ENCODE measurements around the gene ZNF595. TPM values are rescaled to one million over a fixed set of nuclear protein-coding genes. Genes with fewer than 3 reads are reported as not detected.
A peak's percentile ranks its signal among the peaks of the same experiment; 100 is the strongest.
"Not testable (repeated sequence)": the region's sequence is repeated elsewhere in the genome, so short reads cannot be mapped to it uniquely, and the experiment has no call there.

The ZNF595 gene
- total RNA-seq, 1 donor from 2014 or later = 52.3 TPM

DNA sequence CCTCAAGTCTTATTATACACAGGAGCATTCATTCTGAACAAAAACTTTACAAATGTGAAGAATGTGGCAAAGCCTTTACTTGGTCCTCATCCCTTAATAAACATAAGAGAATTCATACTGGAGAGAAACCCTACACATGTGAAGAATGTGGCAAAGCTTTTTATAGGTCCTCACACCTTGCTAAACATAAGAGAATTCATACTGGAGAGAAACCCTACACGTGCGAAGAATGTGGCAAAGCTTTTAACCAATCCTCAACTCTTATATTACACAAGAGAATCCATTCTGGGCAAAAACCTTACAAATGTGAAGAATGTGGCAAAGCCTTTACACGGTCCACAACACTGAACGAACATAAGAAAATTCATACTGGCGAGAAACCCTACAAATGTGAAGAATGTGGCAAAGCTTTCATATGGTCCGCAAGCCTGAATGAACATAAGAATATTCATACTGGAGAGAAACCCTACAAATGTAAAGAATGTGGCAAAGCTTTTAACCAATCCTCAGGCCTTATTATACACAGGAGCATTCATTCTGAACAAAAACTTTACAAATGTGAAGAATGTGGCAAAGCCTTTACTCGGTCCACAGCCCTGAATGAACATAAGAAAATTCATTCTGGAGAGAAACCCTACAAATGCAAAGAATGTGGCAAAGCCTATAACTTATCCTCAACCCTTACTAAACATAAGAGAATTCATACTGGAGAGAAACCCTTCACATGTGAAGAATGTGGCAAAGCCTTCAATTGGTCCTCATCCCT, 33.6 kb downstream of the ZNF595 start:
- not testable (repeated sequence) for DNase-seq

DNA sequence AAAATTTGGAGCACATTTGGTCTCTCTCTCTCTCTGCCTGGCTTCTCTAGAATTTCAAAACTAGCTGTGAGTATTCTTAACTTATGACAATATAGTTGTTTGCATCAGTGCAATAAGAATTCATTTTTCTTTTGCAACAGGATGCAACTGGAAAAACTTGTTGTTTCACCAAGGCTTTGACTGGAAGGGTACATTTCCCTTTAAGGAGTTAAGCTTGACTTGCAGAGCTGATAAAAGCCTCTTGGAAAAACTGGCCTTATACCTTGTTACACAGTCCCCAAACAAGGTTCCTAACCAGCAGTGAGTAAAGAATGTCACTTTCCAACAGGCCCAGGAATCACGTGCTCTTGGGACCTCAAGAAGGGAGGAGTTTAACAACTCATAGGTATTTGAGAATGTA, 45.3 kb downstream of the ZNF595 start:
- no peak for DNase-seq

DNA sequence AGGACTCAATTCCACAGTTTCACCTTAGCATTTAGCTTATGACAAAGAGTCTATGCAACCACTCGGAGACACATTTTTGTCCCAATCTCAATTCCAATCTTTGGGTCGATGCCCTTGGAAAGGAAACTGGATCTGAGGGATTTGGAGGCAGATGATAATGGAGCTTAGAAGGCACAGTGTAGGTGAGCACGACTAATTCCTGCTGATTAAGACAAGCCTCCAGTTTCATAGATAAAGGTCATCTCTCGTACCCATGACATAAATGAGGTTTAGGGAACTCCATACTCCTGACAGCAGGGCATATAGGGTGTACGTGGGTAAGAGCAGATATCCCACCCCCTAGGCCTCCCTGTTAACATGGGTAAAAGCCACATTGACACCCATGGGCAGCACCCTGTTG, 46.7 kb downstream of the ZNF595 start:
- DNase-seq = no peak

DNA sequence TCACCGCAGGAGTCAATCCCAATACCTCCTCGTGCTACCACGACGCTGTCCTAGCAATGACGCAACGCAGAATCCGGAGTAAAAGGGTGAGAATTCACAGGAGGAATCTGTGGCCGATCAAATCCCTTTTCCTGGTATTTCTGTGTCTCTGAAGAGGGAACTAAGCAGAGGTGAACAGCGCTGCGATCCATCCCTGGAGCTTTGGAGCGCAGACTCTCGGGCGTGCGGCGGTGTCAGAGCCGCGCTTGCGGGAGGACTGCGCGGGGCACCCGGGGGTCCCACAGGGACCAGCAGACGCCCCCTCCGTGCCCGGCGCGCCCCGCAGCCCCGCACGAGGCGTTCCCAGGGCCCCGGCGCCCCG, 53.9 kb downstream of the ZNF595 start:
- no peak for DNase-seq

DNA sequence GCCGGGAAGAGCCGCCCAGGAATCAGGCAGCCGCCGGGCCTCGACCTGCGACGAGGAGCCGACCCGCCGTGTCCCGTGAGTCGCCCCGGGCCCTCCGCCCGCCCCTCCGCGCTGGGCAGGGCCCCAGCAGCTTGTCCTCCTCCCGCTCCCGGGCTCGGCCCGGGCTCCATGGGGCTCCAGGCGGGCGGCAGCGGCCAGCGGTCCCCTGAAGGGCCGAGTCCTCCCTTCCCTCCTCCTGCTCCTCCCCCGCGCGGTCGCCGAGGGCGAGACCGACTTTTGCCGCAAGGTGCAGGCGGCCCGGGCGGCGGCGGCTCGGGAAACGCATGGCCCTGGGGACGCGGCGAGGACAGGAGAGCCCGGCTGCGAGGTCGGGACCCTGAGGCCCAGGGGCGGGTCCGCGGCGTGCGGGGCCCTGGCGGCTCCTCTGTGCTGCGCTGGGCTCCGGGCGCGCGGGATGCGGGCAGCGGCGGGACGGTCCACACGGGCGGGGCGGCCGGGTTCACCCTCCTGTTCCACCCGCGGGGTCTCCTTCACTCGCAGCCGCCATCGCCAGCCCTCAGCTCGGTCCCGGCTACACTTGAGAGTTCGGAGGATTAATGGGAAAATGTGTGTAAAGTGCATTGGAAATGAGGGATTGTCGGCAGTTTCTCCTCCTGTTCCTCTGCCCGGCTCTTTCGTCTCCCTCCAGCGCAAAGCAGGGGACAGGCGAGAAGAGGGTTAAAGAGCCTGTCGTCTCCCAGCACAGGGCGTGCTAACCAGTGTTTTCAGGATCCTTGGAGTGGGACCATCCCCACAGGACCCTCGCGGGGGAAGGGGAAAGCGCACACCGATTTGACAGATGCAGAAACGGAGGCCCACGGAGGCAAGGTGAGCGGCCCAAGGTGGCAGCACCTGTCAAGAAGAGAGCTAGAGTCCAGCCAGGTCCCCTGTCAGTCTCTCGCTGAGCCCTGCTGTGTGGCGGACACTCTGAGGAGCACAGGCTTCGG, 54.6 kb downstream of the ZNF595 start:
- DNase-seq = no peak

DNA sequence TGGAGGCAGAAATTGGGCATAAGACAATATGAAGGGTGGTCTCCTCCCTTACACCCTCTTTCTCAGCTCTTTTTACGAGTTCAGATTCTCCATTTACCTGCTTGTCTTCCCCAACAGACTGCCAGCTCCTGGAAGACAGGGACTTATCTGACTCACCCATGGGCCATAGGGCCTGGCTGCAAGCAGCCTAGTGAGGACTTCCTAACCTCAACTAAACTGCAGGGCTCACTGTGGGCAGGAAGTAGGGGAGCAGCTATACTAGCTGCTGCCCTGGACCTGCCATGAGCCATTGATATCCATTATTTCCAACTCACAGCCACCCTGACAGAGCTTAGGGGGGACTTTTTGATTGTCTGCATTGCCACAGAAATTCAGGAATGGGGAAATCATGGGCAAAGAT, 59.6 kb downstream of the ZNF595 start:
- DNase-seq = no peak

DNA sequence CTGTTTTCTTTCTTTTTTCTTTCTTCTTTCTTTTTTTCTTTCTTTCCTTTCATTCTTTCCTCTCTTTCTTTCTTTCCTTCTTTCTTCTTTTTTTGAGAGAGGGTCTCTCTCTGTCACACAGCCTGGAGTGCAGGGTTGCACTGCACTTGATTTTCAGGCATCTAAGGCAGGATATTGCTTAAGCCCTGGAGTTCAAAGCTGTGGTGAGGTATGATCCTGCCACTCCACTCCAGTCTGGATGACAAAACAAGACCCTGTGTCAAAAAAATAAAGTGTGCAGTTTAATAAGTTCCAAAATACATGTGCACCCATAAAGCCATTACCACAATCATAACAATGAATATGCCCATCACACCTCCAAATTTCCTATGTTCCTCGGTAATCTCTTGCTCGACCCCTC, 60.6 kb downstream of the ZNF595 start:
- no peak for DNase-seq

DNA sequence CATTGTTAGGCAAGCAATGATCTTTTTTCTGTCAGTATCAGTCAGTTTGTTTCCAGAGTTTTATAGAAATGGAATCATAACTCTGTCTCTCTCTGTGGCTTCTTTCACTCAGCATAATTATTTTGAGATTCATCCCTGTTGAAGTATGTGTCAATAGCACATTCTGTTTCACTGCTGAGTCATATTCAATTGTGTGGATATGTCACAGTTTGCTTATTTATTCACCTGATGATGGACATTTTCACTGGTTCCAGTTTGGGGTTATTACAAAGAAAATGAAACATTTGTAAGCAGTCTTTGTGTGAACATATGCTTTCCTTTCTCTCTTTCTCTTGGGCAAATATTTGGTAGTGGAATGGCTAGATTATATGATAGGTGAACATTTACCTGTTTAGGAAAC, 61.0 kb downstream of the ZNF595 start:
- no peak for DNase-seq

DNA sequence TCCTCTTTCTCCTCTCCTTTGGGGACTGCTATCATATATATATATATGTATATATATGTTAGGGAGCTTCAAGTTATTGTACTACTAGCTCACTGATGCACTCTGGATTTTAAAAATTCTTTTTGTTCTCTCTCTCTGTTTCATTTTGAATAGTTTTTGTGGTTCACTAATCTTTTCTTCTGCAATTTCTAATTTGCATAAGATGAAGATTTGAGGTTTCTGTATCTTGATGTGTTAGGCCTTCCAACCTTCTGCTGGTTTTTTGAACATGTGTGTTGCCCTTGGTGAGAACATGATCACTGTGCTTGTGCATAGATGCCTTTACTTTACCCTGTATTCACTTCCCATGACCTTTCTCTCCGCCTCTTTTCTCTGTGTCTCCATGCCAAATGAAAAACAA, 63.4 kb downstream of the ZNF595 start:
- no peak for DNase-seq

DNA sequence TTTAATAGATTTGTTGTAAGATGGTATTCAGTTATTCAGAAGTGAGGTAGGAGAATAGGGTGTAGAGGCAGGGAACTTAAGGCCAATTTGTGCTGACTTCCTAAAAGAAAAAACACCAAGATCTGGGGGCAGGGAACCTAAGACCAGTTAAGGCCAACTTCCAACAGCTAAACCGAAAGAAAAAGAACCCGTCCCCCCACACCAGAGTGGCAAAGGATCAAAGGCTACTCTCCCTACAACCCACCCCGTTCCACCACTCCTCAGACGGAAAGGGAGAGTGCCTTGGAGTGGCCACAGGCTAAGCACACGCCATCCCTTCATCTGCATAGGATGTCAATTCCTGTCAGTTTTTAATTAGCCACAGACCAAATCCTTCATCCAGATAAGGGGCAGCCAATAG, 67.5 kb downstream of the ZNF595 start:
- no peak for DNase-seq

DNA sequence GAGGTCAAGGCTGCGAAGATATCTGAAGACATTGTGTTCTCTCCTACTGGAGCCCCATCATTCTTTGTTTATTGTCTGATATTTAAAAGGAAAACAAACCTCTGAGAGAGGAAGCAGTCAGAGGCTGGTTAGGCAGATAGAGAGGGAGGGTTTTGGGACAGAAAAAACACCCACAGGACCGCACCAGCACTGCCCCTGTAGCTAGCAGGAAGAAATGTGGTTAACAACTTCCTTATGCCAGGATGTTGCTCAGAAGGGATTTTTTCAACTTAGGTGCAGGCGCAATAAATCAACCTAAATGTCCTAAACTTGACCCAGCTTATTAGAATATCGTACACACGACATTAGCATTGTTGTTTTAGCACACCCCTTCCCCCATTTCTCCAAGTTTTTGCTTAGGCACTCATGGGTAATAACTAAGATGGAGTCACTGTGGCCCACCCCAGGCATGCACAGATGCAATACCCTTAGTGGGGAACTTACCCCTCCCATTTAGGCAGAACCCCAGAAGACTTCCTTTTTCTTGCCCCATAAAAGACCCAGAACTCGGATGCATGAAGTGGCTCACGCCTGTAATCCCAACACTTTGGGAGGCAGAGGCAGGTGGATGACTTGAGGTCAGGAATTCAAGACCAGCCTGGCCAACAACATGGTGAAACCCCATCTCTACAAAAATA, 68.4 kb downstream of the ZNF595 start:
- no peak for DNase-seq

DNA sequence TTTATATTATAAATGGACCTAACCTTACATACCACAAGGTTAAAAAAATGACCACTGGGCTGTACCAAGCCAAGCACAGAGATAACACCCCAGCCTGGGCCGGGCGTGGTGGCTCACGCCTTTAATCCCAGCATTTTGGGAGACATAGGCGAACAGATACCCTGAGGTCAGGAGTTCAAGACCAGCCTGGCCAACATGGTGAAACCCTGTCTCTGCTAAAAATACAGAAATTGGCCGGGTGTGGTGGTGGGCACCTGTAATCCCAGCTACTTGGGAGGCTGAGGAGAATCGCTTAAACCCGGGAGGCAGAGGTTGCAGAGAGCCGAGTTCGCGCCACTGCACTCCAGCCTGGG, 70.8 kb downstream of the ZNF595 start:
- DNase-seq = not testable (repeated sequence)

DNA sequence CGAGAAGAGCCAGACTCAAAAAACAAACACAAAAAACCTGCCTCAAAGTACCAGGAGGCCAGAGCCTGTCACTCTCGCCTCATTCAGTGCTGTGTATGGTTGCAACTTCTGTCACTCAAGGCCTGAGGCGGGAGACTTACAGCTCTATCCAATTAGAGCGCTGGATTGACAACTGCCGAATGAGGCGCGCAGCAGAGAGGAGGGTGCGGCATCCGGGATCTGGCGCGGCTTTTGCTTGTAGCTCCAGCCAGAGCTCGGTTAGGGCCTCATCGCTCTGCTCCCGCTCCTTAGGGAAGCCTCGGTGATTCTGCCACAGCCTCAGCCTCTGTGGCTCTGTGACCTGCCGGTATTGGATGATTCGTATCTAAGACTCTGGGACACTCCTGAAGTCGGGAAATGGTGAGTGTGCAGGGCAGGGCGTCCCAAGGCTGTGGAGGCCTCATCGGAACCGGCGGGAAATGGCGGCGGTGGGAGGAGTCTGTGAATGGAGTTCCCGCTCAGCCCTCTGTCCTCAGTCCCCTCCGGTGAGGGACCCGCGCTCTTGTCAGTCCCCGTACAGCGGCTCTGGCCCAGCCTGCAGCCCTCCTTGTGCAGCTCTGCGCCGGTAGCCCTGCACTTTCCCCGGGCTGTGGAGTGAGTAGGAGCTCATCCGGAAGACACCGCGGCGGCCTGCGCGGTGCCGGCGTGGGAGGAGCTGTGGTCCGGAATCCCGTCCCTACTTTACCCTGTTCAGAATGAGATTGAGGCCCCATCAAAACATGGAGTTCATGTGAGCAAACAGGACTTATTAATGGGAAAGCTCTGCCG, 71.4 kb downstream of the ZNF595 start, which contains the start of gene ZNF718:
Gene ZNF718 (plus strand): TSS at position 227 of the 807 bp plus-strand sequence. CDS start 170 bp downstream, at position 397.
- peak; percentile 95 for DNase-seq

DNA sequence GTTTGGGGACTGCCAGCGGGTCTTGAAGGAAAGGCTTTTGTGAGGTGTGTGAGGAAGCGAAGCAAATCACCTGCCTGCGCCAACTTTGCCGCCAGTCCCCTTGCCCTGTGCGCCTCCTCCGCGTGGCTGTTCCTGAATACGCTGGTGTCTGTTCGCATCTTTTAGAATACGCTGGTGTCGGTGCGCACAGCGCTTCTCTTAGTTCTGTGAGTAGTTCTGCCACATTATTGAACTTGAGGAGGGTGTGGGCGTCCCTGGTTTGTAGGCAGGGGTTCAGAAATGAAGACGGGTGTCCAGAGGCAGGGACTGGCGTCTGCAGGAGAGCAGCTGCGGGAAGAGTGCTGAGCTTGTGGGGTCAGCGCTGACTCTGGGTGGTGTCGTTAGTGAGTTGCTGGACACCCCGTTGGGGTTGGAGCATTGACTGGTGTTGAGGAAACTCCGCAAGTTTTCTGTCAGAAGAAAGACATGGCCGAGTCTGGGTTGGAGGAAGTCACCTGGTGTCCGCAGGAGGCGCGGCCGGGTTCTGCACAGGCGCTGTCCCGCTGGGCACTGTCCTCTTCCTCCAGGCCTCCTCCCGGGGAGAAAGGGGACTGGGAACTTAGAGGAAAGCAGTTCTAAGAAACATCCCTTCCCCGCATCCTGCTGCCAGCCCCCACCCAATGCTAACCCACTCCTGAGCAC, 72.1 kb downstream of the ZNF595 start:
- peak; percentile 7 for DNase-seq

DNA sequence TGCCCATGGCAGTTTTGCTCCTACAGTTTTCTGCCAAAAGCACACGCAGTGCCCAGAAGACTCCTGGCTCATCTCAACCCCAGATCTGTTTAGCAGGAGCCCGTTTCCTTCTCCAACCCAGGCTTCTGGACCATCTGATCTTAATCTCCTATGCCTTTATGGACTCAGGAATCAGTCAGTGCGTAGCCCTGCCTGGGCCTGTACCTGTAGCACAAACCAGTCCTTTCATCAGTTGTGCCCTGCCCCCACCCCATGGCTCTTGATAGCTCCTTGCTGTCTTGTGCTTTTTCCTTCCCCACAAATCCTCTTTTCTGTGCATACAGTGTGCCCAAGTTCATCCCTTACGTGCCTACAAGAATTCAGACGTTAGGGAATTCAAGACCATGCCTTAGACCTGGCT, 72.7 kb downstream of the ZNF595 start:
- no peak for DNase-seq

DNA sequence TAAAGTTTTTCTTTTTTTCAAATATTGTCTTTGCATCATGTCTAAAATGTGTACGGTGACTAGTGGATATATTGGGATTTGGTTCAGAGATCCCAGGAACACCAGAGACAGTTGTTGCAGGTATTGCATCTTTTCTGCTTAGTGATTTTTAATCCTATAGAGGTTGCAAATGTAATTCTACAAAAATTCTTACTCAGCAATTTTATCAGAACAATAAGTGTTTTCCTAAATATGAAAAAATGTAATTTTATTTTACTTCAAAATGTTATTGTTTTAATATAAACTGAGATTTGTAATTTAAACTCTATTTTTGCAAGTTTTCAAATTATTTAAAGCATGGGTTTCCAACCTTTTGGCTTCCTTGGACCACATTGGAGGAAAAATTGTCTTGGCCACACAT, 79.4 kb downstream of the ZNF595 start:
- no peak for DNase-seq

Other genes with a start within 250 kb of the ZNF595 start
- gene ZNF718, start 71.2 kb downstream of the ZNF595 start, total RNA-seq = 22.8 TPM

Data from occipital lobe (tissue), 2 donors.